ENCODE data around the gene FAM20C.
"Not testable (repeated sequence)": the region's sequence is repeated elsewhere in the genome, so short reads cannot be mapped to it uniquely, and the experiment has no call there.

The FAM20C gene

DNA sequence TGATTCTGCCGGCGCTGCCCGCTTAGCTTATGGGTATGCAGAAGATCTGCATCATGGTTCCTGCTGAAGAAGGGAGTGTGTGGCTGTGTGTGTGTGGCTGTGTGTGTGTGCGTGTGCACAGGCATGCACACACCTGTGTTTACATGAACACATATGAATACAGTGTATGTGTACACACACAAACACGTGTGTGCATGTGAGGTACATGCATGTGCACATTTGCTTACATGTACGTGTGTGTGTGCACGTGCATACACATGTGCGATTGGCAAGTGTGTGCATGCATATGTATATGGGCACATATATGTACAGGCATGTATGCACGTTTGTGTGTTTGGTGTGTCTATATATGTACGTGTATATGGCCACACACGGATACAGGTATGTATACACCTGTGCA lies 16.4 kb upstream of the FAM20C start:
- no peak for DNase-seq (ENCODE audit: low read depth)
- no peak overlapping the region for H3K4me3 ChIP-seq (ENCODE audit: low read length)
- no peak for TF ChIP-seq CTCF (conservative IDR thresholded peaks at IDR 0.05; ENCODE audit: low read length)

DNA sequence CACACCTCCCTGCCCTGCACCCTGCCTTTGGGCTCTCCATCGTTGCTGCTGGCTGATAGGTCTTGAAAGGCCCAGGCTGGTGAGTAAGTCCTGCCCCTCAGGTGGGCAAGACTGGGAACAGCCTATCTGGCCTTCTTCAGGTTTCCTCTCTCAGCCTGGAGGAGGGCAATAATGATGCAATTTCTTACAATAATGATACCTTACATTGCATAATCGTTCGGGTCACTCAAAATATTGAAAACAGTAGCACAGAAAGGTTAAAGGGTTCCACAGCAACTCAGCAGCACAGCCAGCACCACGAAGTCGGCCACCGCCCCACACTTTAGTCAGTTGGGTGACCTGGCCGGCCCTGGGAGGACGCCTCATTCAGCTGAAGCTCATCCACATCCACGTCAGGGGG lies 16.0 kb upstream of the FAM20C start:
- no peak for TF ChIP-seq CTCF (conservative IDR thresholded peaks at IDR 0.05; ENCODE audit: low read length)
- DNase-seq (ENCODE audit: low read depth), result no peak
- no peak overlapping the region for H3K4me3 ChIP-seq (ENCODE audit: low read length)

GRCh38 chr7:176786-177459 lies 15.4 kb upstream of the FAM20C start:
- no peak overlapping the region for H3K4me3 ChIP-seq (ENCODE audit: low read length)
- no peak for DNase-seq (ENCODE audit: low read depth)
- no peak for TF ChIP-seq CTCF (conservative IDR thresholded peaks at IDR 0.05; ENCODE audit: low read length)

DNA sequence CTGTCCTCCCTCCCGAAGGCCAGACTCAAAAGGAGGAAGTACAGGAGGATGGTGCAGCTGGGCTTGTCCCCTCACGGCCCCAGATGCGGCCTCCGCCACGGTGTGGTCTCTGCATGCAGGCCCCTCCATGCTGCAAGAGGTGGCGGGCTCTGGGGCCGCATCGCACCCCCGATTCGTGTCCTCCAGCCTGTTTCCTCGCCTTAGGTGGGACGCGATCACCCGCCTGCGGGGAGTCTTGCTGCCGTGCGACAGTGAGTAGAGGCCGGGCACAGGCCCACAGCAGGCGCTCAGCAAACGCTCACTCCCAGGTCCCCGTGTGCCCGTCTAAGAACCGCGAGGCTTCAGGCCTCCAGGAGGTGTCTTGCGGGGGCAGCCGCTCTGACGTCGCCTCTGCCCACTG lies 13.9 kb upstream of the FAM20C start:
- no peak for TF ChIP-seq CTCF (conservative IDR thresholded peaks at IDR 0.05; ENCODE audit: low read length)
- DNase-seq (ENCODE audit: low read depth), result no peak
- H3K4me3 ChIP-seq (ENCODE audit: low read length), result no peak overlapping the region

DNA sequence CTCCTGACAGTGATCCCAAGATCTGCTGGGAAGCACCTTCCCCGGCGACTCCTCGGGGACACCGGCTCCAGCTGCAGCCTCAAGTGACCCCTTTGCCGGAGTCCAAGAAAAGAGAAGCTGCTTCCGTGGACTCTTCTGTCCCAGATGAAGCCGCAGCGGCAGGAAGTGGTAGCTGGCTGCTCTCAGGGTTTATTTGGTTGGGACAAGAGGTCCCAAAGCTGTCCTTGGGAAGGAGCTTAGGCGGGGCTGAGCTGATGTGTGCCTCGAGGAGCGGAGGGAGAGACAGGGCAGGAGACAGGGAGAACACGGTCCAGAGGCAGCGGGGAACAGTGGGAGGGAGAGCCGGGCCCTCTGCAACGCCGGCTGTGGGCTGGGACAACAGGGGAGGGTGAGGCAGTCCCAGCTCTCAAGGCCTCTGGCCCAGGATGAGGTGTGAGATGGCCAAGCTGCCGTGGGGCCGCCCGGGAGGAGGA lies 13.1 kb upstream of the FAM20C start:
- no peak overlapping the region for H3K4me3 ChIP-seq (ENCODE audit: low read length)
- TF ChIP-seq CTCF (conservative IDR thresholded peaks at IDR 0.05; ENCODE audit: low read length), result no peak
- no peak for DNase-seq (ENCODE audit: low read depth)

GRCh38 chr7:179948-180694 lies 12.2 kb upstream of the FAM20C start:
- H3K4me3 ChIP-seq (ENCODE audit: low read length), result no peak overlapping the region
- TF ChIP-seq CTCF (conservative IDR thresholded peaks at IDR 0.05; ENCODE audit: low read length), result no peak
- DNase-seq (ENCODE audit: low read depth), result no peak

DNA sequence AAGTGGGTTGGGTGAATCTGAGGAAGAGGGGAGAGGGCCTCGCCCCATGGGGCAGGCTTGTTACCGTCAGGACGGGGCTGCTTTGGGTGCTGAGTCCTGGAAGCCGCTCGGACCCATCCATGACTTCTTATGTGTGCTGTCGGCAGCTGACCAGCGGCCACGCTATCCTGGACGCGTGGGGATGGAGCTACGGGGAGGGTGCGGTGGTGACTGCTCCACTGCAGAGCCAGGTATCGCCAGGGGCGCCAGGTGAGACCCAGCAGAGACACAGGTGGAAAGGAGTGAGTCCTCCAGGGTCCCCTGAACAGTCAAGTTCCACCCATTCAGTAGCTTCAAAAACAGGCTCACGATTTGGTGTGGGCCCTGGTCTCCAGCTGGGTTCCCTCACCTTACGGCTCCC lies 10.6 kb upstream of the FAM20C start:
- DNase-seq (ENCODE audit: low read depth), result no peak
- no peak overlapping the region for H3K4me3 ChIP-seq (ENCODE audit: low read length)
- no peak for TF ChIP-seq CTCF (conservative IDR thresholded peaks at IDR 0.05; ENCODE audit: low read length)

- H3K4me3 ChIP-seq (ENCODE audit: low read length); DNase-seq (ENCODE audit: low read depth): not testable (repeated sequence)
These were observed 9.9 kb upstream of the FAM20C start for GRCh38 chr7:182502-182901.
